ENCODE data around the gene ZNF511. TPM values are rescaled to one million over a fixed set of nuclear protein-coding genes. Genes with fewer than 3 reads are reported as not detected.

The ZNF511 gene
- total and polyA plus RNA-seq, 7 donors: 43.2 to 64.2 (median 48.9) TPM

DNA sequence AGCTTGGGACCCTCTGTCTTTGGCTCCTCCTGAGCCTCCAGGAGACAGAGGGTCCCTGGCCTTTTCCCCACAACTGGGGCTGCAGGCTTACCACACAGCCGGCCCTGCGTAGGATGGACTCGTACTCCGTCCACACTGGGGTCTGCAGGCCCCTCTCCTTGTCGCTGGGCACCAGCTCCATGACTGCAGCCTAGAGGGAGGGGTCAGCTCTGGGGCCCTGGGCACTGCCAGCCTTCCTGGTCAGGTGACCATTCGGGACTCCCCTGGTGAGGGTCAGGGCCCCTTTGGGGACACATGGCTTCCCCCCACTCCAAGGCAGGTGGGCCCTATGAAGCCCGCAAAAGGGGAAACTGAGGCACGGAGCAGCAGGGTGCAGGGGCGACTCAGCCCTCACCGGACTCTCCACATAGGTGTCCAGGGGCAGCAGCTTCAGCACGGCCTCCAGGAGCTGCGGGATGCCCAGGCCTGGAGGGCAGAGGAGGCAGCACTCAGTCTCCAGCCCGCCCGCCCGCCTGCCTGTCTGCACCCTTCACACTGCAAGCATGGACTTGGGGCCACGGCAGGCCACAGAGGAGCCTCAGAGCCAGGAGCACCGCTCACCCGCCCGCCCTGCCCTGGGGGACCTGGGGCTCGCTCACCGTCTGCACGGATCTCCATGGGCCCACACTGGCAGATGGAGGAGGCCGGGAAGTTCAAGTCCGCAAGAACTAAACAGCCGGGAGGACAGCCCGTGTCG, 48.0 kb downstream of the ZNF511 start:
- peaks cover 0 to 8% (median 0%) of the 10 kb centered on the region in 3 donors for H3K27me3 ChIP-seq (ENCODE audit: insufficient read depth in 3 of 3, low read length in 2 of 3)
- peaks cover 0 to 2% of the 10 kb centered on the region in 2 donors for H3K36me3 ChIP-seq (ENCODE audit: insufficient read depth in 1 of 2, low read depth in 1 of 2)
- no peaks in the 10 kb centered on the region for H3K9me3 ChIP-seq
- peaks cover 4% of the 10 kb centered on the region for H3K4me1 ChIP-seq
- intact Hi-C loops (cut with DNase I): no loop called here
- DNase-seq (peak in 1 of 2 donors; percentile 53), ATAC-seq (peak in 1 of 4 donors; percentile 3)
- WGBS, 3 donors: 47 to 62% (median 57%) methylated on average over 18 to 27 of the region's 27 CpGs
- no peak overlapping the region for H3K27ac ChIP-seq
- TF ChIP-seq, protein P1, sequence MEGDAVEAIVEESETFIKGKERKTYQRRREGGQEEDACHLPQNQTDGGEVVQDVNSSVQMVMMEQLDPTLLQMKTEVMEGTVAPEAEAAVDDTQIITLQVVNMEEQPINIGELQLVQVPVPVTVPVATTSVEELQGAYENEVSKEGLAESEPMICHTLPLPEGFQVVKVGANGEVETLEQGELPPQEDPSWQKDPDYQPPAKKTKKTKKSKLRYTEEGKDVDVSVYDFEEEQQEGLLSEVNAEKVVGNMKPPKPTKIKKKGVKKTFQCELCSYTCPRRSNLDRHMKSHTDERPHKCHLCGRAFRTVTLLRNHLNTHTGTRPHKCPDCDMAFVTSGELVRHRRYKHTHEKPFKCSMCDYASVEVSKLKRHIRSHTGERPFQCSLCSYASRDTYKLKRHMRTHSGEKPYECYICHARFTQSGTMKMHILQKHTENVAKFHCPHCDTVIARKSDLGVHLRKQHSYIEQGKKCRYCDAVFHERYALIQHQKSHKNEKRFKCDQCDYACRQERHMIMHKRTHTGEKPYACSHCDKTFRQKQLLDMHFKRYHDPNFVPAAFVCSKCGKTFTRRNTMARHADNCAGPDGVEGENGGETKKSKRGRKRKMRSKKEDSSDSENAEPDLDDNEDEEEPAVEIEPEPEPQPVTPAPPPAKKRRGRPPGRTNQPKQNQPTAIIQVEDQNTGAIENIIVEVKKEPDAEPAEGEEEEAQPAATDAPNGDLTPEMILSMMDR (IDR thresholded peaks at IDR 0.05): no peak
- peak overlapping the region; percentile 79 for H3K4me3 ChIP-seq

DNA sequence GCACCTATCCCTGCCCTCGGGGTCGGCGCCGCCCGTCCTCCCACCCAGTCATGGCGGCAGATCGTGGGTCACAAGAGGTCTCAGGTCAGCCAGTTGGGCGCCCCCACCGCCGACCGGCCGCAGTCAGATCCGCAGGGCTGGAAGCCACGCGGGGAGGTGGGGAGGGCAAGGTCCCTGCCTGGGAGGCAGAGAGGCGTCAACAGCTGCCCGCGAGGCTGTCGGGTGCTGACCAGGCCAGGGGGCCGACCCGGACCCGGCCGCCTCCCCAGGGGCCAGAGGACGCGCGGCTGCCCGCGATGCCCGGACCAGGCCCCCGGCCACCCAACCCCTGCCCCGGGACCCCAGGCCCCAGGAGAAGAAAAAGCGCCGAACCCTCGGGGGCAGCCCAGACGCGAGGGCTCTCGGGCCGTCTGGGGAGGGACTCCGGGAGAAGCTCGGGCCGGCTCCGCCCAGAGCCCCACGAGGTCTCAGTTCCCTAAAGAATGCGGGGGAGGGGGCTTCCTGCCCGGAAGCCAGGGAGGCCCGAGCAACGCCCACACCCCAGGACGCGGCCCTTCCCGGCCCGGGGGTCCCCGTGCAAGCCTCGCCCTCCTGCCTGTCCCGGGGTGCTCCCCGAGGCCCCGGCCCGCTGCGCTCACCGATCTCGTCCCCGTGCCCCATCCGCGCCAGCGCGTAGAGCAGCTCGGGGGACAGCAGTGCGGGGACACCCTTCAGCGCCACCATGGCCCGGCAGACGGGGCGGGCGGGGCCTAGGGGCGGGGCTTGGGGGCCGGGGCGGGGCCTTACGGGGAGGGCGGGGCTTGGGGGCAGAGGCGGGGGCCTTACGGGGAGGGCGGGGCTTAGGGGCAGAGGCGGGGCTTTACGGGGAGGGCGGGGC, 48.8 kb downstream of the ZNF511 start, which contains the start of gene FUOM:
Gene FUOM (minus strand): TSS at position 735 of the 877 bp plus-strand sequence. CDS start 12 bp downstream, at position 723.
- TF ChIP-seq, protein P1 (IDR thresholded peaks at IDR 0.05): no peak
- 1 to 3% (median 2%) methylated on average over 32 to 83 of the region's 83 CpGs for WGBS, 3 donors
- H3K36me3 ChIP-seq (ENCODE audit: insufficient read depth in 1 of 2, low read depth in 1 of 2): peaks cover 2 to 11% of the 10 kb centered on the region in 2 donors
- peak; percentile 78 to 90 (median 84) for ATAC-seq
- intact Hi-C loops (cut with DNase I): no loop called here
- H3K27me3 ChIP-seq (ENCODE audit: insufficient read depth in 3 of 3, low read length in 2 of 3): peaks cover 0 to 8% (median 0%) of the 10 kb centered on the region in 3 donors
- H3K4me3 ChIP-seq: peak within 1 kb of the TSS; percentile 79
- peak; percentile 68 to 82 for DNase-seq
- H3K9me3 ChIP-seq: no peaks in the 10 kb centered on the region
- H3K27ac ChIP-seq: peak within 1 kb of the TSS; percentile 53
- H3K4me1 ChIP-seq: peaks cover 4% of the 10 kb centered on the region

DNA sequence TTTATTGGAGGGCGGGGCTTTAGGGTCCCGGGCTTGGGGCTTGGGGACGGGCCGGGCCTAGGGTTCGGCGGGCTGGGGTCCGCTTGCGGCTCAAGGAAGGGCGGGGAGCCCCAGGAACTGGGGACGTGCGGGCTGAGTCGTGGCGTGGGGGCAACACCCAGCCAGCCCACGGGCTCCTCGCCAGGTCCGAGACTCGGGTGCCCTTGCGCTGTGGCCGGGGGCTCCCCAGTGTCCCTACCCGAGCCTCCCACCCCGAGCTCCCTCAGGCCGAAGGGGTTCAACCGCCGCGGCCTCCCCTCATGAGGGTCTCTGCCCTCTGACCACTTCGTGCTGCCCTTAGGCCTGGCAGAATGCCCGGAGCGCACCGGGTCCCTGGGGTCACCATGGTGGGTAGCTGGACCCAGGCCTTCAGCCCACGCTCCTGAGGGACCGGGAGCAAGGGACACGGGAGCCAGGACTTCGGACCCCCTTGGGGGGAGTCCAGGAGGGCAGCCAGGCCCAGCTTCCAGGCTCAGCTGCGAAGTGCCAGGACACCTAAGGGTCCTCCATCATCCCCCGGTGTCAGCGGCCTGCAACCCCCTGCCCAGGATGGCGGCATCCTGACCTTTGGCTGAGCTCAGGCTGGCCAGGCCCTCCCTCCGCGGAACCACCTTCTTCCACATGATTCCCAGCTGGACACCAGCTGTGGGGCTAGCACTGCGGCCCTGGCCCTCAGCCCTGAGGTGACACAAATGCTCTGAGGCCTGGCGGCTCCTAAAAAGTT, 49.6 kb downstream of the ZNF511 start:
- ATAC-seq (peak in 1 of 4 donors; percentile 5), DNase-seq (peak; percentile 52 to 62)
- Histone ChIP-seq H3K9me3 (no peaks in the 10 kb centered on the region), H3K27ac (no peak overlapping the region), H3K4me3 (no peak overlapping the region), H3K4me1 (peaks cover 4% of the 10 kb centered on the region), H3K36me3 (ENCODE audit: insufficient read depth in 1 of 2, low read depth in 1 of 2) (peaks cover 4 to 19% of the 10 kb centered on the region in 2 donors), H3K27me3 (ENCODE audit: insufficient read depth in 3 of 3, low read length in 2 of 3) (peaks cover 0 to 8% (median 0%) of the 10 kb centered on the region in 3 donors)
- TF ChIP-seq, protein P1 (IDR thresholded peaks at IDR 0.05): no peak
- intact Hi-C loops (cut with DNase I): no loop called here
- 65 to 78% (median 72%) methylated on average over 35 to 41 of the region's 41 CpGs for WGBS, 3 donors

DNA sequence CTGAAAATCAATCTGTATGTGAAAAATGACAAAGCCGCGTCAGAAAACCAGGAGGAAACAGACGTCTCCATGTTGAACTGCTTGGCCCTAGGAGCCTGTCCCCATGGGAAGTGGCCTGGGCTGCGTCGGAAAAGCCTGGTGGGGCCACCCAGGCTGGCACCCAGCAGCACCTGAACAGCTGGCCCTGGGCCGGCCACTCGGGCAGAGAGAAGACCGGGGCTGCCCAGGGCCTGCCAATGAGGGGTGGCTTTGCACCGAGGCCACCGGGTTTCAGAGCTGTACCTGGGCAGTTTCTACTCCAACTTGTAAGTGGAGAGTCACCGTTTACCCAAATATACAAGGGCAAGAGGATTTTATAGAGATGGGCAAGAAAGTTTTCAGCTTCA, 50.2 kb downstream of the ZNF511 start:
- 62 to 85% (median 68%) methylated on average over 11 of the region's 11 CpGs for WGBS, 3 donors
- Histone ChIP-seq H3K4me3 (no peak overlapping the region), H3K36me3 (ENCODE audit: insufficient read depth in 1 of 2, low read depth in 1 of 2) (peaks cover 4 to 22% of the 10 kb centered on the region in 2 donors), H3K4me1 (peaks cover 4% of the 10 kb centered on the region), H3K27me3 (ENCODE audit: insufficient read depth in 3 of 3, low read length in 2 of 3) (peaks cover 0 to 8% (median 0%) of the 10 kb centered on the region in 3 donors), H3K27ac (no peak overlapping the region), H3K9me3 (no peaks in the 10 kb centered on the region)
- intact Hi-C loops (cut with DNase I): no loop called here
- DNase-seq (peak in 1 of 2 donors; percentile 53), ATAC-seq (no peak)
- TF ChIP-seq, protein P1 (IDR thresholded peaks at IDR 0.05): no peak
